GM23338 (cell line): ENCODE data around the gene CD83.

Experiments used
- EZH2 ChIP-seq: fragments of 200-600 bp; sonication (generic); IDR thresholded peaks from one replicate; pipeline ENCODE4 v1.8.0; 2017; ENCODE audit warnings: antibody characterized with exemption, mild to moderate bottlenecking, low read depth; ENCODE audit not compliant: unreplicated experiment
- JUNB ChIP-seq: IDR thresholded peaks from one replicate; pipeline ENCODE4 v1.6.1; 2016; ENCODE audit warnings: antibody characterized with exemption; ENCODE audit not compliant: unreplicated experiment
- POLR2AphosphoS5 ChIP-seq: IDR thresholded peaks from 2 replicates; pipeline ENCODE4 v1.6.1; 2016; ENCODE audit warnings: antibody characterized with exemption, low read depth
- TF ChIP-seq, protein P1 (sequence below), 2 experiments: fragments of 200-600 bp in 1 of 2; sonication (generic) in 1 of 2; conservative IDR thresholded peaks; 2 replicates each; pipeline versions ENCODE4 v1.5.1 to v1.6.1; 2016 to 2017; ENCODE audit warnings: antibody characterized with exemption in 2 of 2, low read depth in 2 of 2, mild to moderate bottlenecking in 2 of 2, moderate library complexity in 1 of 2

DNA sequence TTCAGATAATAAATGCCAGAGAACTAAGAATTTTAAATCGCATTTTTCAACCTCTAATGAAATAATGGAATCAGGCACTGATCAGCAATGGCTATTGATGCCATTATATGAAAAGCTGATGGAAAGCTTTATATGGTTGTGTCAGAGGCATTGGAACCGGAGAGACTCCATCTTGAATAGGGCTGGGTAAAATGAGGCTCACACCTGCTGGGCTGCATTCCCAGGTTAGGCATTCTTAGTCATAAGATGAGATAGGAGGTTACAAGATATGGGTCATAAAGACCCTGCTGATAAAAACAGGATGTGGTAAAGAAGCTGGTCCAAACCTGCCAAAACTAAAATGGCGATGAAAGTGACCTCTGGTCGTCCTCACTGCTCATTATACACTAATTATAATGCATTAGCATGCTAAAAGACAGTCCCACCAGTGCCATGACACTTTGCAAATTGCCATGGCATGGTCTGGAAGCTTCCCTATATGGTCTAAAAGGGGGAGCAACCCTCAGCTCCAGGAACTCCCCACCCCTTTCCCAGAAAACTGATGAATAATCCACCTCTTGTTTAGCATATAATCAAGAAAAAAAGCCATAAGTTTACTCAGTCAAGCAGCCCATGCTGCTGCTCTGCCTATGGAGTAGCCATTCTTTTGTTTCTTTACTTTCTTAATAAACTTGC, 40.2 kb upstream of the CD83 start:
- TF ChIP-seq, protein P1, sequence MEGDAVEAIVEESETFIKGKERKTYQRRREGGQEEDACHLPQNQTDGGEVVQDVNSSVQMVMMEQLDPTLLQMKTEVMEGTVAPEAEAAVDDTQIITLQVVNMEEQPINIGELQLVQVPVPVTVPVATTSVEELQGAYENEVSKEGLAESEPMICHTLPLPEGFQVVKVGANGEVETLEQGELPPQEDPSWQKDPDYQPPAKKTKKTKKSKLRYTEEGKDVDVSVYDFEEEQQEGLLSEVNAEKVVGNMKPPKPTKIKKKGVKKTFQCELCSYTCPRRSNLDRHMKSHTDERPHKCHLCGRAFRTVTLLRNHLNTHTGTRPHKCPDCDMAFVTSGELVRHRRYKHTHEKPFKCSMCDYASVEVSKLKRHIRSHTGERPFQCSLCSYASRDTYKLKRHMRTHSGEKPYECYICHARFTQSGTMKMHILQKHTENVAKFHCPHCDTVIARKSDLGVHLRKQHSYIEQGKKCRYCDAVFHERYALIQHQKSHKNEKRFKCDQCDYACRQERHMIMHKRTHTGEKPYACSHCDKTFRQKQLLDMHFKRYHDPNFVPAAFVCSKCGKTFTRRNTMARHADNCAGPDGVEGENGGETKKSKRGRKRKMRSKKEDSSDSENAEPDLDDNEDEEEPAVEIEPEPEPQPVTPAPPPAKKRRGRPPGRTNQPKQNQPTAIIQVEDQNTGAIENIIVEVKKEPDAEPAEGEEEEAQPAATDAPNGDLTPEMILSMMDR (conservative IDR thresholded peaks at IDR 0.05; ENCODE audit: low read depth in 2 of 2): no peak
- TF ChIP-seq POLR2AphosphoS5 (no peak), JUNB (no peak), EZH2 (no peak)
